ENCODE measurements around the gene STIM2.

- TF ChIP-seq BRCA1 (IDR thresholded peaks at IDR 0.05; ENCODE audit: low read depth, low read length) (no peak), CHD2 (IDR thresholded peaks at IDR 0.05; ENCODE audit: borderline replicate concordance, low read depth, low read length) (no peak)
These were observed 140.2 kb downstream of the STIM2 start for GRCh38 chr4:27000820-27001219.

All from GM12878 (cell line).